Heart left ventricle (tissue), 16 donors: ENCODE data around the gene DPH1. TPM values are rescaled to one million over a fixed set of nuclear protein-coding genes. Genes with fewer than 3 reads are reported as not detected.

Experiments used
- ATAC-seq, 4 donors: fragments of 200-7000 bp; cut with Tn5 transposase; one replicate each; pipeline ENCODE4 v1.9.1; 2020 to 2022; ENCODE audit warnings: moderate library complexity in 4 of 4, mild to moderate bottlenecking in 3 of 4, moderate number of reproducible peaks in 1 of 4
- DNase-seq, 5 donors: peaks; one replicate each; pipeline ENCODE4 v3.0.0-alpha.2; 2020
- H3K27ac ChIP-seq, 12 donors: fragments of 200-600 bp; sonication (generic) in 4 of 12; one replicate each; pipeline versions ENCODE4 v1.5.0 to v1.8.0; 2016 to 2022; ENCODE audit warnings: mild to moderate bottlenecking in 2 of 12
- H3K27me3 ChIP-seq, 9 donors: fragments of 200-600 bp; sonication (generic) in 2 of 9; one replicate each; pipeline versions ENCODE4 v1.5.1 to v1.8.0; 2016 to 2022; ENCODE audit warnings: mild to moderate bottlenecking in 3 of 9
- H3K36me3 ChIP-seq, 9 donors: fragments of 200-600 bp; sonication (generic) in 2 of 9; one replicate each; pipeline versions ENCODE4 v1.5.0 to v1.8.0; 2018 to 2022; ENCODE audit warnings: mild to moderate bottlenecking in 2 of 9
- H3K4me1 ChIP-seq, 12 donors: fragments of 200-600 bp; sonication (generic) in 4 of 12; one replicate each; pipeline versions ENCODE4 v1.5.0 to v1.8.0; 2016 to 2022; ENCODE audit warnings: mild to moderate bottlenecking in 3 of 12
- H3K4me3 ChIP-seq, 12 donors: fragments of 200-600 bp; sonication (generic) in 4 of 12; one replicate each; pipeline versions ENCODE4 v1.5.0 to v1.8.0; 2017 to 2022; ENCODE audit warnings: mild to moderate bottlenecking in 9 of 12, moderate library complexity in 4 of 12
- H3K9me3 ChIP-seq, 12 donors: fragments of 200-600 bp; sonication (generic) in 4 of 12; one replicate each; pipeline versions ENCODE4 v1.5.0 to v1.8.0; 2016 to 2022; ENCODE audit warnings: mild to moderate bottlenecking in 1 of 12
- CTCF ChIP-seq, 12 donors: fragments of 200-600 bp; sonication (generic) in 4 of 12; IDR thresholded peaks; one replicate each; pipeline versions ENCODE4 v1.5.0 to v1.8.0; 2018 to 2022; ENCODE audit warnings: antibody characterized with exemption in 12 of 12, mild to moderate bottlenecking in 5 of 12
- POLR2A ChIP-seq, 2 donors: fragments of 450-650 bp; IDR thresholded peaks; one replicate each; pipeline ENCODE4 v1.6.1; 2017; ENCODE audit warnings: antibody characterized with exemption in 2 of 2, mild to moderate bottlenecking in 2 of 2, moderate library complexity in 2 of 2
- WGBS, 4 donors: extraction: QIAGEN DNeasy Blood & Tissue Kit in 2 of 4; methylation state at CpG; one replicate each; pipeline versions ENCODE4 v1.1.5 to v1.1.7; 2013 to 2018; 5-methylcytosine and 5-hydroxymethylcytosine counted together
- intact Hi-C, 10 donors: fragments of 100-400 bp; cut with DNase I; formaldehyde crosslinking; loops; one replicate each; pipeline versions ENCODE4 v1.11.1 to v1.14.2; 2022
- polyA plus RNA-seq, 2 donors: library from polyadenylated mRNA; stranded (reverse); fragments of 200-250 nt; gene quantifications; one replicate each; pipeline ENCODE4 v1.2.3, GENCODE V29; 2013
- total RNA-seq, 9 donors: library from RNA; depleted of rRNA in 2 of 9; stranded (reverse); fragments of >200 nt in 2 of 9; fragmentation: NEBNext Ultra II Directional in 3 of 9; extraction: Animal tissue kit (Norgen Biotek cat#: 25700) in 3 of 9; gene quantifications; one replicate each; pipeline versions ENCODE4 v1.1.0 to v1.2.4, GENCODE V29; 2016 to 2023
- donor health status: ischemic (EF 13 %, LVEDD 7.1; RV severe dilation, severe dysfunction).
- donor health status: healthy with polysubstance abuse.
- donor health status: DM: no; HTN: yes; CAD: no.
- donor health status: DM: no; HTN: no; CAD: no.
- donor health status: ischemic (EF 25% LVEDD 6.9; RV normal size, moderate dysfunction).
- donor health status: ischemic (EF 25% LVEDD 5.7; RV mildly dilated, moderate dysfunction).
- donor health status: healthy.
- donor health status: DM: yes; HTN: yes; CAD: no.
- donor health status: ischemic (EF 35%, LVEDD 5.7; RV mildly dilated, moderate dysfunction).
- donor health status: nonischemic (EF 11% LVEDD 7.7; RV severe dilation, severe dysfunction).
- donor health status: DM: yes; HTN: yes; CAD: no.
- donor health status: PGD.
- donor health status: ischemic (EF 29% LVEDD 5.4; RV normal size, mild dysfunction).
- donor health status: nonischemic (EF 23%, LVEDD 6.1; RV moderate dilation, normal function).

The DPH1 gene
- total and polyA plus RNA-seq, 11 donors: 14.0 to 38.1 (median 23.4) TPM

- no peak for TF ChIP-seq CTCF (IDR thresholded peaks at IDR 0.05)
- no peak for TF ChIP-seq POLR2A (IDR thresholded peaks at IDR 0.05)
- Histone ChIP-seq H3K27ac (peak overlapping the region; percentile 67 to 98 (median 92)), H3K4me3 (peak overlapping the region; percentile 6 to 87 (median 66)), H3K27me3 (peaks cover 0 to 51% (median 10%) of the 10 kb centered on the region in 9 donors), H3K36me3 (peaks cover 0 to 53% (median 21%) of the 10 kb centered on the region in 9 donors), H3K9me3 (no peaks in the 10 kb centered on the region), H3K4me1 (peaks cover 0 to 84% (median 59%) of the 10 kb centered on the region in 12 donors)
- ATAC-seq (no peak), DNase-seq (peak in 1 of 5 donors; percentile 68)
- WGBS, 4 donors: 3 to 17% (median 7%) methylated on average over 17 to 81 of the region's 81 CpGs
- intact Hi-C loops: loop anchor here in 3 of 10 donors (5.0 to 10.0 kb wide), 3 partner anchors 35 to 228 kb away; no protein-coding TSS in a partner anchor
Measured at GRCh38 chr17:2057175-2057759, 27.3 kb downstream of the DPH1 start.

DNA sequence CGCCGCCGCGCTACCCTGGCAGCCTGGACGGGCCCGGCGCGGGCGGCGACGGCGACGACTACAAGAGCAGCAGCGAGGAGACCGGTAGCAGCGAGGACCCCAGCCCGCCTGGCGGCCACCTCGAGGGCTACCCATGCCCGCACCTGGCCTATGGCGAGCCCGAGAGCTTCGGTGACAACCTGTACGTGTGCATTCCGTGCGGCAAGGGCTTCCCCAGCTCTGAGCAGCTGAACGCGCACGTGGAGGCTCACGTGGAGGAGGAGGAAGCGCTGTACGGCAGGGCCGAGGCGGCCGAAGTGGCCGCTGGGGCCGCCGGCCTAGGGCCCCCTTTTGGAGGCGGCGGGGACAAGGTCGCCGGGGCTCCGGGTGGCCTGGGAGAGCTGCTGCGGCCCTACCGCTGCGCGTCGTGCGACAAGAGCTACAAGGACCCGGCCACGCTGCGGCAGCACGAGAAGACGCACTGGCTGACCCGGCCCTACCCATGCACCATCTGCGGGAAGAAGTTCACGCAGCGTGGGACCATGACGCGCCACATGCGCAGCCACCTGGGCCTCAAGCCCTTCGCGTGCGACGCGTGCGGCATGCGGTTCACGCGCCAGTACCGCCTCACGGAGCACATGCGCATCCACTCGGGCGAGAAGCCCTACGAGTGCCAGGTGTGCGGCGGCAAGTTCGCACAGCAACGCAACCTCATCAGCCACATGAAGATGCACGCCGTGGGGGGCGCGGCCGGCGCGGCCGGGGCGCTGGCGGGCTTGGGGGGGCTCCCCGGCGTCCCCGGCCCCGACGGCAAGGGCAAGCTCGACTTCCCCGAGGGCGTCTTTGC is 28.0 kb downstream of the DPH1 start:
- Histone ChIP-seq H3K4me1 (peaks cover 2 to 91% (median 65%) of the 10 kb centered on the region in 12 donors), H3K27ac (peak overlapping the region; percentile 67 to 98 (median 92)), H3K27me3 (peaks cover 0 to 51% (median 10%) of the 10 kb centered on the region in 9 donors), H3K9me3 (no peaks in the 10 kb centered on the region), H3K36me3 (peaks cover 0 to 59% (median 22%) of the 10 kb centered on the region in 9 donors), H3K4me3 (peak overlapping the region; percentile 24 to 87 (median 66))
- intact Hi-C loops: loop anchor here in 3 of 10 donors (2.0 to 10.0 kb wide), 4 partner anchors 34 to 227 kb away; no protein-coding TSS in a partner anchor
- ATAC-seq (no peak), DNase-seq (peak in 1 of 5 donors; percentile 48)
- TF ChIP-seq POLR2A (IDR thresholded peaks at IDR 0.05) (no peak), CTCF (IDR thresholded peaks at IDR 0.05) (no peak)
- WGBS, 4 donors: 20 to 29% (median 22%) methylated on average over 32 to 98 of the region's 98 CpGs

GRCh38 chr17:2058586-2059546 is 28.9 kb downstream of the DPH1 start:
- H3K27me3 ChIP-seq: peaks cover 0 to 43% (median 10%) of the 10 kb centered on the region in 9 donors
- no peaks in the 10 kb centered on the region for H3K9me3 ChIP-seq
- ATAC-seq (peak in 3 of 4 donors; percentile 19 to 43 (median 30)), DNase-seq (peak; percentile 83 to 93 (median 84))
- H3K27ac ChIP-seq: peak overlapping the region; percentile 67 to 98 (median 92)
- intact Hi-C loops: loop anchor here in 3 of 10 donors (2.0 to 10.0 kb wide), 4 partner anchors 33 to 226 kb away; no protein-coding TSS in a partner anchor
- WGBS, 4 donors: 15 to 33% (median 17%) methylated on average over 59 to 78 of the region's 78 CpGs
- TF ChIP-seq CTCF (IDR thresholded peaks at IDR 0.05): peak; percentile 69 to 87 (median 80)
- TF ChIP-seq POLR2A (IDR thresholded peaks at IDR 0.05): no peak
- peaks cover 0 to 63% (median 31%) of the 10 kb centered on the region in 9 donors for H3K36me3 ChIP-seq
- peaks cover 3 to 92% (median 62%) of the 10 kb centered on the region in 12 donors for H3K4me1 ChIP-seq
- peak overlapping the region; percentile 24 to 87 (median 66) for H3K4me3 ChIP-seq
